K562 (cell line): ENCODE results near the gene CXCL17. TPM values are rescaled to one million over a fixed set of nuclear protein-coding genes. Genes with fewer than 3 reads are reported as not detected.

Experiments used
- ARNT ChIP-seq, 2 experiments: fragments of 450-650 bp; IDR thresholded peaks; 2 replicates each; pipeline ENCODE4 v1.6.1; 2016; ENCODE audit warnings: mild to moderate bottlenecking in 1 of 2
- DPF2 ChIP-seq: fragments of 450-650 bp; IDR thresholded peaks from 2 replicates; pipeline ENCODE4 v1.6.1; 2016
- EGR1 ChIP-seq: fragments of 450-650 bp; conservative IDR thresholded peaks from 2 replicates; pipeline ENCODE4 v1.6.1; 2017; ENCODE audit warnings: mild to moderate bottlenecking
- EP300 ChIP-seq: IDR thresholded peaks from 2 replicates; pipeline ENCODE4 v1.6.1; 2012; ENCODE audit warnings: low read length, improper control_type of control experiment
- ETV1 ChIP-seq: fragments of 450-650 bp; conservative IDR thresholded peaks from 2 replicates; pipeline ENCODE4 v1.6.1; 2016; ENCODE audit warnings: missing genetic modification characterization, control low read depth, low read depth, missing compliant biosample characterization
- FOXK2 ChIP-seq, 2 experiments: fragments of 450-650 bp; IDR thresholded peaks in 1 of 2; conservative IDR thresholded peaks in 1 of 2; 2 replicates each; pipeline ENCODE4 v1.6.1; 2016; ENCODE audit warnings: low read depth in 2 of 2, mild to moderate bottlenecking in 1 of 2
- GABPA ChIP-seq: fragments of 200-800 bp; sonication (Bioruptor generic); conservative IDR thresholded peaks from 2 replicates; pipeline ENCODE4 v1.6.1; 2016; ENCODE audit warnings: low read depth, missing genetic modification characterization, missing compliant biosample characterization
- HNRNPH1 ChIP-seq: fragments of 200-400 bp; formaldehyde crosslinking; optimal IDR thresholded peaks from 2 replicates; pipeline ENCODE3; 2017; ENCODE audit warnings: low read depth, mild to moderate bottlenecking, low read length, moderate library complexity
- KDM4B ChIP-seq, 2 experiments: fragments of 450-650 bp in 1 of 2; sonication (generic) in 1 of 2; IDR thresholded peaks; 2 replicates each; pipeline ENCODE4 v1.6.1; 2016 to 2017; ENCODE audit warnings: borderline replicate concordance in 2 of 2, antibody characterized with exemption in 1 of 2, low read depth in 1 of 2, mild to moderate bottlenecking in 1 of 2
- KLF16 ChIP-seq: IDR thresholded peaks from 2 replicates; pipeline ENCODE4 v1.6.1; 2016; ENCODE audit warnings: antibody characterized with exemption
- NBN ChIP-seq: fragments of 450-650 bp; IDR thresholded peaks from 2 replicates; pipeline ENCODE4 v1.6.1; 2016; ENCODE audit warnings: low read depth, mild to moderate bottlenecking
- NR2C1 ChIP-seq, 2 experiments: fragments of 450-650 bp; IDR thresholded peaks; 2 replicates each; pipeline ENCODE4 v1.6.1; 2017; ENCODE audit warnings: mild to moderate bottlenecking in 2 of 2, antibody characterized with exemption in 1 of 2, inconsistent platforms in 1 of 2, missing compliant biosample characterization in 1 of 2, missing genetic modification characterization in 1 of 2
- NR2F6 ChIP-seq: fragments of 450-650 bp; formaldehyde crosslinking; IDR thresholded peaks from 2 replicates; pipeline ENCODE4 v1.4.0; 2020; ENCODE audit warnings: mild to moderate bottlenecking
- RAD21 ChIP-seq, 2 experiments: fragments of 250-450 bp in 1 of 2; fragments of 450-650 bp in 1 of 2; sonication (Bioruptor Pico) in 1 of 2; formaldehyde crosslinking in 1 of 2; IDR thresholded peaks in 1 of 2; conservative IDR thresholded peaks in 1 of 2; 2 replicates each; pipeline versions ENCODE4 v1.4.0 to v1.8.0; 2020 to 2022; ENCODE audit warnings: mild to moderate bottlenecking in 2 of 2, moderate library complexity in 1 of 2
- RCOR1 ChIP-seq, 2 experiments: IDR thresholded peaks; 2 replicates each; pipeline ENCODE4 v1.6.1; 2012; ENCODE audit warnings: low read depth in 2 of 2, low read length in 2 of 2, borderline replicate concordance in 1 of 2, improper control_type of control experiment in 1 of 2
- SMAD3 ChIP-seq: fragments of 450-650 bp; formaldehyde crosslinking; conservative IDR thresholded peaks from 2 replicates; pipeline ENCODE4 v1.4.0; 2020; ENCODE audit warnings: mild to moderate bottlenecking
- SPI1 ChIP-seq: IDR thresholded peaks from 2 replicates; pipeline ENCODE4 v1.6.1; 2011; ENCODE audit warnings: low read depth, low read length, control low read depth, borderline replicate concordance
- ZNF232 ChIP-seq: sonication (generic); formaldehyde crosslinking; IDR thresholded peaks from 2 replicates; pipeline ENCODE4 v1.8.0; 2022; ENCODE audit warnings: mild to moderate bottlenecking, missing genetic modification reagents
- ZNF431 ChIP-seq: sonication (generic); formaldehyde crosslinking; IDR thresholded peaks from 2 replicates; pipeline ENCODE4 v1.8.0; 2022; ENCODE audit warnings: mild to moderate bottlenecking, missing genetic modification reagents
- polyA plus RNA-seq, 8 experiments: library from polyadenylated mRNA; depleted of rRNA in 4 of 8; stranded (reverse) in 5 of 8; unstranded in 3 of 8; fragments of >200 nt; fragmentation: Nextera tagmentation in 2 of 8; fragmentation: Illumina TruSeq in 1 of 8; extraction: Ambion mirVana in 2 of 8; extraction: Trizol in 1 of 8; gene quantifications; 2 replicates each; pipeline versions ENCODE4 v1.2.1 to v1.2.3, GENCODE V29; 2011 to 2014; ENCODE audit warnings: inconsistent platforms in 1 of 8, missing spikeins in 1 of 8
- total RNA-seq, 7 experiments: library from RNA; depleted of rRNA in 6 of 7; stranded (reverse); fragments of >200 nt in 6 of 7; fragmentation: Illumina TruSeq in 2 of 7; extraction: Trizol in 2 of 7; gene quantifications; 2 replicates each; pipeline versions ENCODE4 v1.2.1 to v1.2.3, GENCODE V29; 2011 to 2021; ENCODE audit warnings: low replicate concordance in 1 of 7
- TF ChIP-seq, protein P1 (sequence below), 2 experiments: fragments of 250-450 bp in 1 of 2; fragments of 450-650 bp in 1 of 2; sonication (Bioruptor Pico) in 1 of 2; IDR thresholded peaks; 2 replicates each; pipeline versions ENCODE4 v1.6.1 to v1.8.0; 2016 to 2021; ENCODE audit warnings: mild to moderate bottlenecking in 2 of 2, moderate library complexity in 2 of 2, missing compliant biosample characterization in 1 of 2, missing genetic modification characterization in 1 of 2
- TF ChIP-seq, protein P2 (sequence below), 2 experiments: fragments of 450-650 bp; IDR thresholded peaks; 2 replicates each; pipeline ENCODE4 v1.6.1; 2018; ENCODE audit warnings: mild to moderate bottlenecking in 2 of 2, low read depth in 1 of 2; ENCODE audit not compliant: partially characterized antibody in 2 of 2
- TF ChIP-seq, protein P3 (sequence below): sonication (generic); formaldehyde crosslinking; IDR thresholded peaks from 2 replicates; pipeline ENCODE4 v1.8.0; 2022; ENCODE audit warnings: mild to moderate bottlenecking, missing genetic modification reagents

CXCL17 gene
- total and polyA plus RNA-seq, 9 of the 15 experiments (the other 6 are each of a cell fraction or from before 2014, with no cell fraction given) = 0.10 to 0.15 TPM; not detected in 7

DNA sequence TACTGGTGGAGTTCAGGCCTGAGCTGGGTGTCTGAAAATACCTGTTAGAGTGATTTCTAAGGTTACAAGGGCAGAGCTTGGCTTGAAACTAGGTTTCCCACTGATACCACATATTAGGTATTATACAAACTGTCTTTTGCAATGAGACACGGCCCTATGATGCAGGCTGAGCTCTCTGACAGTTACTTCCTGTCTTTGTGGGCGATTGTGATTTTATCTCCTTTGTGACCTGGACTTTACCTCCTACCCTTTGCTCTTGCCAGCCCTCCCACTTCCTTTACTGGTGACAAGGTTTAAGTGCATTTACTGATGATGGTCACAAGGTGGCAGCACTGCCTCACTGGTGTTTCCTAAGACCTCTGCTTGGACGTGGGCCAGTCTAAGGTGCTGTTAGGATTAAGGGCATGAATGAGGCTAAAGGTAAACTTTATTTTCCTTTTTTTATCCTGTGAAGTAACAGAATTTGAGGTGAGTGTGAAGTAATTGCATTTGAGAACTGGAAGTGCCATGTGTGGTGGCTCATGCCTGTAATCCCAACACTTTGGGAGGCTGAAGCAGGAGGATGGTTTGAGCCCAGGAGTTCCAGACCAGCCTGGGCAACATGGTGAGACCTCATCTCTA lies 7.7 kb upstream of the CXCL17 start (continued):
- 0 out of 2 replicates have a peak, but pooled peaks have one; percentile 19 for TF ChIP-seq SMAD3 (CRISPR knock-in tag)
- peak; percentile 89 for TF ChIP-seq EP300
- TF ChIP-seq NR2F6 (CRISPR knock-in tag) = no peak
- TF ChIP-seq RAD21 (CRISPR knock-in tag; conservative IDR thresholded peaks at IDR 0.05 in 1 of 2, IDR thresholded peaks at IDR 0.05 in 1 of 2) = peak; percentile 95
- peak in 1 of 2 experiments; percentile 83; a peak in 1 of 4 replicates for TF ChIP-seq RCOR1 (IDR thresholded peaks at IDR 0.05; ENCODE audit: borderline replicate concordance in 1 of 2, low read depth in 2 of 2, low read length in 2 of 2)
- TF ChIP-seq, protein P1, sequence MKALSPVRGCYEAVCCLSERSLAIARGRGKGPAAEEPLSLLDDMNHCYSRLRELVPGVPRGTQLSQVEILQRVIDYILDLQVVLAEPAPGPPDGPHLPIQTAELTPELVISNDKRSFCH (CRISPR knock-in tag; IDR thresholded peaks at IDR 0.05) = no peak
- TF ChIP-seq, protein P1 (tag; IDR thresholded peaks at IDR 0.05) = 0 out of 2 replicates have a peak, but pooled peaks have one; percentile 57
- TF ChIP-seq ARNT (IDR thresholded peaks at IDR 0.05) = peak in 1 of 2 experiments; percentile 55; a peak in 1 of 4 replicates
- peak; percentile 97 for TF ChIP-seq ETV1 (tag)
- TF ChIP-seq NR2C1 (IDR thresholded peaks at IDR 0.05) = peak; percentile 81
- TF ChIP-seq NR2C1 (tag; IDR thresholded peaks at IDR 0.05) = peak; percentile 87
- no peak for TF ChIP-seq ZNF232 (CRISPR knock-in tag)
- TF ChIP-seq NBN = 0 out of 2 replicates have a peak, but pooled peaks have one; percentile 36
- 0 out of 4 replicates have a peak, but pooled peaks of 1 of the 2 experiments have one; percentile 47 for TF ChIP-seq FOXK2 (conservative IDR thresholded peaks at IDR 0.05 in 1 of 2, IDR thresholded peaks at IDR 0.05 in 1 of 2; ENCODE audit: low read depth in 2 of 2)
- peak; percentile 76 for TF ChIP-seq GABPA
- TF ChIP-seq, protein P2, sequence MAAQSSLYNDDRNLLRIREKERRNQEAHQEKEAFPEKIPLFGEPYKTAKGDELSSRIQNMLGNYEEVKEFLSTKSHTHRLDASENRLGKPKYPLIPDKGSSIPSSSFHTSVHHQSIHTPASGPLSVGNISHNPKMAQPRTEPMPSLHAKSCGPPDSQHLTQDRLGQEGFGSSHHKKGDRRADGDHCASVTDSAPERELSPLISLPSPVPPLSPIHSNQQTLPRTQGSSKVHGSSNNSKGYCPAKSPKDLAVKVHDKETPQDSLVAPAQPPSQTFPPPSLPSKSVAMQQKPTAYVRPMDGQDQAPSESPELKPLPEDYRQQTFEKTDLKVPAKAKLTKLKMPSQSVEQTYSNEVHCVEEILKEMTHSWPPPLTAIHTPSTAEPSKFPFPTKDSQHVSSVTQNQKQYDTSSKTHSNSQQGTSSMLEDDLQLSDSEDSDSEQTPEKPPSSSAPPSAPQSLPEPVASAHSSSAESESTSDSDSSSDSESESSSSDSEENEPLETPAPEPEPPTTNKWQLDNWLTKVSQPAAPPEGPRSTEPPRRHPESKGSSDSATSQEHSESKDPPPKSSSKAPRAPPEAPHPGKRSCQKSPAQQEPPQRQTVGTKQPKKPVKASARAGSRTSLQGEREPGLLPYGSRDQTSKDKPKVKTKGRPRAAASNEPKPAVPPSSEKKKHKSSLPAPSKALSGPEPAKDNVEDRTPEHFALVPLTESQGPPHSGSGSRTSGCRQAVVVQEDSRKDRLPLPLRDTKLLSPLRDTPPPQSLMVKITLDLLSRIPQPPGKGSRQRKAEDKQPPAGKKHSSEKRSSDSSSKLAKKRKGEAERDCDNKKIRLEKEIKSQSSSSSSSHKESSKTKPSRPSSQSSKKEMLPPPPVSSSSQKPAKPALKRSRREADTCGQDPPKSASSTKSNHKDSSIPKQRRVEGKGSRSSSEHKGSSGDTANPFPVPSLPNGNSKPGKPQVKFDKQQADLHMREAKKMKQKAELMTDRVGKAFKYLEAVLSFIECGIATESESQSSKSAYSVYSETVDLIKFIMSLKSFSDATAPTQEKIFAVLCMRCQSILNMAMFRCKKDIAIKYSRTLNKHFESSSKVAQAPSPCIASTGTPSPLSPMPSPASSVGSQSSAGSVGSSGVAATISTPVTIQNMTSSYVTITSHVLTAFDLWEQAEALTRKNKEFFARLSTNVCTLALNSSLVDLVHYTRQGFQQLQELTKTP (IDR thresholded peaks at IDR 0.05; ENCODE audit: low read depth in 1 of 2, partially characterized antibody in 2 of 2) = peak in 1 of 2 experiments; percentile 31
- TF ChIP-seq HNRNPH1 = no peak
- TF ChIP-seq, protein P3, sequence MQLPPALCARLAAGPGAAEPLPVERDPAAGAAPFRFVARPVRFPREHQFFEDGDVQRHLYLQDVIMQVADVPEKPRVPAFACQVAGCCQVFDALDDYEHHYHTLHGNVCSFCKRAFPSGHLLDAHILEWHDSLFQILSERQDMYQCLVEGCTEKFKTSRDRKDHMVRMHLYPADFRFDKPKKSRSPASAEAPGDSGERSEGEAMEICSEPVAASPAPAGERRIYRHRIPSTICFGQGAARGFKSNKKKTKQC (CRISPR knock-in tag) = no peak
- TF ChIP-seq DPF2 = peak; percentile 84
- TF ChIP-seq KLF16 = 0 out of 2 replicates have a peak, but pooled peaks have one; percentile 29
- peak; percentile 88 for TF ChIP-seq SPI1
- peak; percentile 90 for TF ChIP-seq EGR1
- no peak for TF ChIP-seq ZNF431
- no peak for TF ChIP-seq KDM4B (IDR thresholded peaks at IDR 0.05; ENCODE audit: borderline replicate concordance in 2 of 2, low read depth in 1 of 2)
